H1 (cell line): Measurements from ENCODE around the gene TPD52L2. TPM values are rescaled to one million over a fixed set of nuclear protein-coding genes. Genes with fewer than 3 reads are reported as not detected.

Source experiments
- polyA plus RNA-seq, 7 experiments: library from polyadenylated mRNA; depleted of rRNA in 3 of 7; stranded (reverse) in 5 of 7; unstranded in 2 of 7; fragments of >200 nt in 5 of 7; fragments of 200-250 nt in 2 of 7; gene quantifications; 1 replicate in 5 of 7; 2 replicates in 1 of 7; 4 replicates in 1 of 7; pipeline versions ENCODE4 v1.2.1 to v1.2.3, GENCODE V29; 2011 to 2013; ENCODE audit warnings: missing spikeins in 2 of 7, mixed read lengths in 2 of 7
- total RNA-seq: library from RNA; stranded (reverse); fragmentation: NEBNext Ultra II Directional; extraction: Animal tissue kit (Norgen Biotek cat#: 25700); gene quantifications from 2 replicates; pipeline ENCODE4 v1.2.1, GENCODE V29; 2021
- TF ChIP-seq, protein P1 (sequence below): IDR thresholded peaks from 2 replicates; pipeline ENCODE4 v1.6.1; 2011; ENCODE audit warnings: low read depth, mild to moderate bottlenecking, low read length; ENCODE audit not compliant: insufficient read depth

The TPD52L2 gene
- total and polyA plus RNA-seq, 2 of the 8 experiments (the other 6 are each of a cell fraction or from before 2014, with no cell fraction given): 77.1 to 80.2 TPM

DNA sequence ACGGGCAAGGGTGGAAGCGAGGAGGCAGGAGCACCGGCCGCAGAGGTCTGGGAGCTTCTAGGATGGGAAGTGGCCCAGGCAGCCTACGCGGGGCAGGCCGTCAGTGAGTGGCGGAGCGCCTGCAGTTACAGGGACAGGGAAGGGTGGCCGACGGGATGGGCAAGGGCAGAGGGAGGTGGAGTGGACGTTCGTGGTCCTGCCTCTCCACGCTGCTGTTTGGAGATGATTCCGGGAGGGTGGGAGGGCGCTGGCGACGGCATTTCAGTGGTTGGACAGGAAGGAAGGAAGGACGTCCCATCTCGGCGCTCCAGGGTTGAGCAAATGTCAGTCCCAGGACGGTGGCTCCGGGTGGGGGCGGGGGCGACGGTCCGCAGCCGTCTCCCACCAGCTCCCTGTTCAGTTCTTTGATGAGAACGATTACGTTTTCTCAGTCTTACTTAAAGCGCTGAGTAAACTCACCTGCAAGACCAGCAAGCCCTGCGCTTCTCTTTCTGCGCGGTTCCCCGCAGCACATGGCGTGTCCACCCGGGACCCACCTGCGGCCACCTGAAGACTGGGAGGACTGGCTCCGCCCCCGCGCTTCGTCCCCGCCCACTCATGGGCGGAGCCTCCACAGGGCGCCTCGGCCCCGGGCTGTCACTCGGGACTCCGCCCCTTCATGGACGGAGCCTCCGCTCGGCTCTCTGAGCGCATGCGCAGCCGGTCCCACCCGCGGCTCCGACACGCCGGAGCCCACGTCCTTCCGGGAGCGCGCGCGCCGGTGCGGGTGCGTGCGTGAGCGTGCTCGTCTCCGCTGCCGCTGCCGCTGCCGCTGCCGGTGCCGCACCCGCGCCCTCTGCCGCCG, 29.5 kb downstream of the TPD52L2 start, which contains the start of gene DNAJC5 (continued):
- TF ChIP-seq, protein P1, sequence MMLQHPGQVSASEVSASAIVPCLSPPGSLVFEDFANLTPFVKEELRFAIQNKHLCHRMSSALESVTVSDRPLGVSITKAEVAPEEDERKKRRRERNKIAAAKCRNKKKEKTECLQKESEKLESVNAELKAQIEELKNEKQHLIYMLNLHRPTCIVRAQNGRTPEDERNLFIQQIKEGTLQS: no peak
